BJ (cell line): ENCODE results near the gene SH3BGRL3. TPM values are rescaled to one million over a fixed set of nuclear protein-coding genes. Genes with fewer than 3 reads are reported as not detected.

Experiments used
- CTCF ChIA-PET: fragments of 350-600 bp; formaldehyde crosslinking; extraction: SDS; loops from one replicate; lab custom pipeline; 2021; ENCODE audit warnings: antibody characterized with exemption, inconsistent platforms; lab: Yijun Ruan, JAX
- POLR2A ChIA-PET: fragments of 300-600 bp; sonication (Branson Sonifier 250); formaldehyde crosslinking; extraction: SDS; loops from one replicate; lab custom pipeline; 2021; ENCODE audit warnings: antibody characterized with exemption; lab: Charles Lee
- DNase-seq: peaks from one replicate; pipeline ENCODE4 v3.0.0-alpha.2; 2011; ENCODE audit warnings: low read depth
- H3K27me3 ChIP-seq: 2 replicates; pipeline ENCODE4 v1.6.0; 2011; ENCODE audit warnings: low read length; ENCODE audit not compliant: control insufficient read depth, insufficient read depth
- H3K36me3 ChIP-seq: 2 replicates; pipeline ENCODE4 v1.5.1; 2011; ENCODE audit warnings: low read length; ENCODE audit not compliant: control insufficient read depth, insufficient read depth
- H3K4me3 ChIP-seq: 2 replicates; pipeline ENCODE4 v1.5.1; 2011; ENCODE audit warnings: low read depth, mild to moderate bottlenecking, control low read depth, low read length
- polyA plus RNA-seq: library from polyadenylated mRNA; depleted of rRNA; stranded (reverse); fragments of >200 nt; gene quantifications from 2 replicates; pipeline ENCODE4 v1.2.3, GENCODE V29; 2011
- TF ChIP-seq, protein P1 (sequence below): IDR thresholded peaks from 2 replicates; pipeline ENCODE4 v1.5.1; 2011; ENCODE audit warnings: low read depth, mild to moderate bottlenecking, control low read depth, inconsistent platforms, low read length, moderate library complexity; ENCODE audit not compliant: insufficient read depth

SH3BGRL3 gene
- polyA plus RNA-seq, 1 experiment, result 298 TPM

DNA sequence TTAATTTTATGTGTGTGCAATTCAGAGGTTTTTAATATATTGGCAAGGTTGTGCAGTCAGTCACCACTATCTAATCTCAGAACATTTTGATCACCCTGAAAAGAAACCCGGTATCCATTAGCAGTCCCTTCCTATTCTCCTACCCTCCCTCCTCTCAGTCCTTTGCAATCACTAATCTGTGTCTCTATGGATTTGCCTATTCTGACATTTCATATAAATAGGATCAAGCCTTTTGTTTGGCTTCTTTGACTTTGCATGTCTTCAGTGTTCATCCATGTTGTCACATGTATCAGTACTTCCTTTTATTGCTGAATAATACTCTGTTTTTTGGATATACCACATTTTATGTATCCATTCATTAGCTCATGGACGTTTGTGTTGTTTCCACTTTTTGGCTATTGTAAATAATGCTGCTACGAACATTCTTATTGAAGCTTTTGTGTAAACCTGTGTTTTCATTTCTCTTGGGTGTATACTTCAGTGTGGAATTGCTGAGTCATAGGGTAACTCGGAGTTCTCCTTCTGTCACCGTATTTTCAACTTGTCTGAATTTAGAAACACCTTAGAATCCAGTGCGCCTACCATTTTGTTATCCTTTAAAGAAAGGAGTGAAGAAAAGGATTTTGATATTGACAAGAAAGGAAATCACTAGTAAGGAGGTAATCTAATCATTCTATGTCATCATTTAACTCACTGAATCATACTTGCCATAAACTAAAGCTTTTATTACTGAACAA, 42.5 kb upstream of the SH3BGRL3 start:
- Histone ChIP-seq H3K4me3 (no peak overlapping the region), H3K36me3 (no peaks in the 10 kb centered on the region), H3K27me3 (no peaks in the 10 kb centered on the region)
- DNase-seq, result no peak
- TF ChIP-seq, protein P1, sequence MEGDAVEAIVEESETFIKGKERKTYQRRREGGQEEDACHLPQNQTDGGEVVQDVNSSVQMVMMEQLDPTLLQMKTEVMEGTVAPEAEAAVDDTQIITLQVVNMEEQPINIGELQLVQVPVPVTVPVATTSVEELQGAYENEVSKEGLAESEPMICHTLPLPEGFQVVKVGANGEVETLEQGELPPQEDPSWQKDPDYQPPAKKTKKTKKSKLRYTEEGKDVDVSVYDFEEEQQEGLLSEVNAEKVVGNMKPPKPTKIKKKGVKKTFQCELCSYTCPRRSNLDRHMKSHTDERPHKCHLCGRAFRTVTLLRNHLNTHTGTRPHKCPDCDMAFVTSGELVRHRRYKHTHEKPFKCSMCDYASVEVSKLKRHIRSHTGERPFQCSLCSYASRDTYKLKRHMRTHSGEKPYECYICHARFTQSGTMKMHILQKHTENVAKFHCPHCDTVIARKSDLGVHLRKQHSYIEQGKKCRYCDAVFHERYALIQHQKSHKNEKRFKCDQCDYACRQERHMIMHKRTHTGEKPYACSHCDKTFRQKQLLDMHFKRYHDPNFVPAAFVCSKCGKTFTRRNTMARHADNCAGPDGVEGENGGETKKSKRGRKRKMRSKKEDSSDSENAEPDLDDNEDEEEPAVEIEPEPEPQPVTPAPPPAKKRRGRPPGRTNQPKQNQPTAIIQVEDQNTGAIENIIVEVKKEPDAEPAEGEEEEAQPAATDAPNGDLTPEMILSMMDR, result no peak
- ChIA-PET CTCF (interaction anchor here (1.1 to 1.6 kb wide), 3 partner anchors 38 to 180 kb away, joined by 3 read pairs; no protein-coding TSS in a partner anchor), POLR2A (no interaction called here)

DNA sequence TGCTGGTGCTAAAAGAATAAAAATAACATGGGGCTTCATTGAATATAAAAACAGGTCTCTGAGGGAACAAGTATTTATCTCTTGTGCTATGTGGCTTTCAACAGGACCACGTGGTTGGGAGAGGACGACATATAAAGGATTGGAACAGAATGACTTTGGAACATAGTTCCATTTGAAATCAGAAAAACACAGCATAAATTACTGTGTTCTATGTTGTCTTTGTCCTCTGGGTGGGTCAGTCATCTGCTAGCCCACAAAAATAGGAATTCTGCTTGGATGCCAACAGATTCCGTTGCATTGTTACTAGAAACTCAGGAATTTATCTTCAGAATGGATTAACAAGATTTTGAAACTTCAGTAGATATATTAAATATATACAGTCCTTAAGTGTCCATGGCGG, 40.0 kb upstream of the SH3BGRL3 start:
- DNase-seq, result no peak
- TF ChIP-seq, protein P1, result no peak
- POLR2A ChIA-PET, result no interaction called here

DNA sequence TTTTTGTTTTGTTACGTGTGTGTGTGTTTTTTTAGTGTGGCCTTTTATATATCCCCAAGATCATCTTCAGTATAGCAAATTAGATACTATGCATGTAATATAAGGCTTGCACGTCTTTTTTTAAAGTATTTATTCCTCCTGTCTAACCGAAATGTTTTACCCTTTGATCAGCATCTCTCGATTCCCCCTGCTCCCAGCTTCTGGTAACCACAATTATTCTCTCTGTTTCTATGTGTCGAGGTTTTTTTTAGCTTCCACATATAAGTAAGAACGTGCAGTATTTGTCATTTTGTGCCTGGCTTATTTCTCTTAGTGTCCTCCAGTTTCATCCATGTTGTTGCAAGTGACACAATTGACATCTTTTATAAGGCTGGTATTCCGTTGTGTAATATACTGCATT, 27.2 kb upstream of the SH3BGRL3 start:
- Histone ChIP-seq H3K36me3 (peaks cover 3% of the 10 kb centered on the region; the same call in 1 of the 2 replicates), H3K4me3 (no peak overlapping the region), H3K27me3 (no peaks in the 10 kb centered on the region)
- DNase-seq, result no peak
- CTCF ChIA-PET, result interaction anchor here (1.1 to 1.3 kb wide), 2 partner anchors 12 to 19 kb away, joined by 3 to 4 read pairs; partner anchors contain the start of gene CEP85
- TF ChIP-seq, protein P1, result no peak
- POLR2A ChIA-PET, result no interaction called here

More for the DNA sequence above, 40.0 kb upstream of the SH3BGRL3 start:
- no peaks in the 10 kb centered on the region for H3K27me3 ChIP-seq
- no peaks in the 10 kb centered on the region for H3K36me3 ChIP-seq
- H3K4me3 ChIP-seq, result no peak overlapping the region
- CTCF ChIA-PET, result interaction anchor here (0.7 kb wide), 1 partner anchor 12 kb away, joined by 3 read pairs; no protein-coding TSS in a partner anchor

DNA sequence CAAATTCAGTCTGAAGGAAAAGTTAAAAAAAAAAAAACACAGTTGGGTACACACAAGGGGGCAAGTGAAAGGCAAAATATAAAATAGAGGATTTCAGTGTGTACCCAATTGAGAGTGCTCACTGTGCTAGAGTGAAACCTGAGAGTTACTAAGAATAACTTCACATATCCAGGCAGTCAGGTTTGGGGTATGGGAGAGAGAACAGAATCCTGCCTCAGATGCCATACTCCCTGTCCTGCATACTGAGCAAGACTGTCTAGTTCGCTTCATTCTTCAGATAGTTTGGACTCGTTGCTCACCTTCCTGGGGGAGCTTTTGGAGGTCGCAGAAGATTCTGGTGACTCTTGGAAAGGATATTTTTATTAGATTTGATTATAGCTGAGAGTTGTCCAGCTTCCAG, 25.5 kb upstream of the SH3BGRL3 start:
- Histone ChIP-seq H3K27me3 (no peaks in the 10 kb centered on the region), H3K36me3 (peaks cover 5% of the 10 kb centered on the region), H3K4me3 (no peak overlapping the region)
- TF ChIP-seq, protein P1, result no peak
- DNase-seq, result no peak
- ChIA-PET CTCF (interaction anchor here (1.2 to 2.0 kb wide), 2 partner anchors 20 to 21 kb away, joined by 4 to 5 read pairs; partner anchors contain the start of gene CEP85), POLR2A (no interaction called here)

DNA sequence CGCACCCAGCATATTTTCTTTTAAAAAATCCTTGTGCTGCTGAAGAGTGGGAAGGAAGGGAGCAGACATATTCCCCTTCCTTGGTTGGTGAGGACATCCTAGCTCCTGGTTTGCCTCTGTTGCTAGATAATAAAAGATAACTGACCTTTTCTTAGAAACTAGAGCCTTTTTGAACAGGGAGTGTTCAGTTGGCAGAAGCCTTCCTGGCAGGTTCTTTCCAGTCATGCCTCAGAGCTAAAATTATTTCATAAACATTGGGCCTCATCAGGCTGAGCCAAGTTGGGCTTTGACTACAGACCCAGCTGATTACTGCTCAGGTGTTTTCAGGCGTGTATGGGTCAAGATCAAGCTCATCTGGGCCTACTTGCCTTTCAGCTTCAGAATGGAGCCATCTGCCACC, 22.7 kb upstream of the SH3BGRL3 start:
- Histone ChIP-seq H3K4me3 (no peak overlapping the region), H3K27me3 (no peaks in the 10 kb centered on the region), H3K36me3 (peaks cover 7% of the 10 kb centered on the region)
- no peak for DNase-seq
- ChIA-PET CTCF (interaction anchor here (1.1 kb wide), 1 partner anchor 19 kb away, joined by 4 read pairs; no protein-coding TSS in a partner anchor), POLR2A (no interaction called here)
- TF ChIP-seq, protein P1, result no peak
